Spleen (tissue), 7 donors: ENCODE measurements around the gene KLK5.

Experiments used
- CTCF ChIP-seq, 11 experiments: fragments of 200-600 bp in 7 of 11; fragments of 450-650 bp in 4 of 11; sonication (generic) in 4 of 11; IDR thresholded peaks in 8 of 11; conservative IDR thresholded peaks in 3 of 11; 1 replicate in 7 of 11; 2 replicates in 4 of 11; pipeline versions ENCODE4 v1.4.0 to v1.8.0; 2016 to 2021; ENCODE audit warnings: antibody characterized with exemption in 11 of 11, inconsistent platforms in 4 of 11, mild to moderate bottlenecking in 1 of 11
- POLR2A ChIP-seq, 3 donors: fragments of 450-650 bp; IDR thresholded peaks; one replicate each; pipeline ENCODE4 v1.5.1; 2017; ENCODE audit warnings: antibody characterized with exemption in 3 of 3, mild to moderate bottlenecking in 1 of 3
- donor health status: DM: no; HTN: no; CAD: no; lungs with moderate emphysema.
- donor health status: DM: no; HTN: no; CAD: no.
- donor health status: DM: no; HTN: no; CAD: no.

- TF ChIP-seq CTCF (IDR thresholded peaks at IDR 0.05 in 8 of 11, conservative IDR thresholded peaks at IDR 0.05 in 3 of 11) (no peak), POLR2A (IDR thresholded peaks at IDR 0.05) (no peak)
These were observed 5.7 kb downstream of the KLK5 start for GRCh38 chr19:50947123-50947522.
